ENCODE measurements around the gene ACSS1.

ACSS1 gene

DNA sequence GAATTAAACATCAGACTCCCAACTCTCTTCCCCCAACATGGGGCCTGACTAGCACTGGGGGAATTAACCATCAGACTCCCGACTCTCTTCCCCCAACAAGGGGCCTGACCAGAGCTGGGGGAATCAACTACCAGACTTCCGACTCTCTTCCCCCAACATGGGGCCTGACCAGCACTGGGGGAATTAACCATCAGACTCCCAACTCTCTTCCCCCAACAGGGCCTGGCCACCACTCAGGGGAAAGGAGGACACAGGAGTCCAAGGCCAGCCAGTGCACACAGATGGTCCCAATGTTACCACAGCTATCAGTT lies 95.8 kb downstream of the ACSS1 start:
- no CpG with 5 or more reads among the region's 2 CpGs for WGBS (ENCODE audit: insufficient coverage, insufficient read length)
- no peak overlapping the region for H3K27ac ChIP-seq (ENCODE audit: low read length)

GRCh38 chr20:24961384-24962181 lies 96.4 kb downstream of the ACSS1 start:
- DNase-seq (ENCODE audit: low read depth, low spot score): no peak
- WGBS (ENCODE audit: insufficient coverage, insufficient read length): no CpG with 5 or more reads among the region's 20 CpGs
- Histone ChIP-seq H3K9me3 (ENCODE audit: control insufficient read depth, insufficient read depth, low read length) (no peaks in the 10 kb centered on the region), H3K27me3 (ENCODE audit: control insufficient read depth, insufficient read depth, low read length) (no peaks in the 10 kb centered on the region), H3K4me3 (ENCODE audit: low read length) (no peak overlapping the region), H3K36me3 (ENCODE audit: control insufficient read depth, insufficient read depth, low read length) (peaks cover 22% of the 10 kb centered on the region), H3K27ac (ENCODE audit: low read length) (no peak overlapping the region), H3K4me1 (ENCODE audit: control insufficient read depth, insufficient read depth, low read length) (no peaks in the 10 kb centered on the region)

More for the DNA sequence above, 95.8 kb downstream of the ACSS1 start:
- H3K4me1 ChIP-seq (ENCODE audit: control insufficient read depth, insufficient read depth, low read length): no peaks in the 10 kb centered on the region
- no peaks in the 10 kb centered on the region for H3K9me3 ChIP-seq (ENCODE audit: control insufficient read depth, insufficient read depth, low read length)
- H3K36me3 ChIP-seq (ENCODE audit: control insufficient read depth, insufficient read depth, low read length): peaks cover 22% of the 10 kb centered on the region
- H3K27me3 ChIP-seq (ENCODE audit: control insufficient read depth, insufficient read depth, low read length): no peaks in the 10 kb centered on the region
- DNase-seq (ENCODE audit: low read depth, low spot score): no peak
- no peak overlapping the region for H3K4me3 ChIP-seq (ENCODE audit: low read length)

DNA sequence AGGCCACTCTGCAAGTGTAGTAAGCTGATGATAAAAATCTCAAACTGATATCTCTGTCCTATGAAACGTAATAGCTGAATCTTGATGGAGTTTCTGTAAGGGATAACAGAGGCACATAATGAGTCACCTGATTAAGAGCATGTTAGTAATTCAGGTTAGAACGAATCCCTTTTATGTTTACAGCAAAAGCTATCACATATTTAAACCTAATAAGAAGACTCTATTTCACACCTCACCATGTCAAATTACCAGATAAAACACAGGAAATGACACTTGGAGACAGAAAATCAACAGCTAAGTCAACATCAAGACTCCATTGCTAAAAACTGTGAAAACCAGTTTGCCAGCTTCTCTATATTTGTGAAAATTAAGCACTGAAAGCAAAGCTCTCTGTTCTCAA lies 97.1 kb downstream of the ACSS1 start:
- H3K4me1 ChIP-seq (ENCODE audit: control insufficient read depth, insufficient read depth, low read length): no peaks in the 10 kb centered on the region
- H3K4me3 ChIP-seq (ENCODE audit: low read length): no peak overlapping the region
- no peaks in the 10 kb centered on the region for H3K27me3 ChIP-seq (ENCODE audit: control insufficient read depth, insufficient read depth, low read length)
- WGBS (ENCODE audit: insufficient coverage, insufficient read length): no CpG with 5 or more reads among the region's 2 CpGs
- no peak for DNase-seq (ENCODE audit: low read depth, low spot score)
- no peak overlapping the region for H3K27ac ChIP-seq (ENCODE audit: low read length)
- no peaks in the 10 kb centered on the region for H3K9me3 ChIP-seq (ENCODE audit: control insufficient read depth, insufficient read depth, low read length)
- H3K36me3 ChIP-seq (ENCODE audit: control insufficient read depth, insufficient read depth, low read length): peaks cover 22% of the 10 kb centered on the region

- Histone ChIP-seq H3K4me3 (ENCODE audit: low read length) (no peak overlapping the region), H3K9me3 (ENCODE audit: control insufficient read depth, insufficient read depth, low read length) (no peaks in the 10 kb centered on the region), H3K27me3 (ENCODE audit: control insufficient read depth, insufficient read depth, low read length) (no peaks in the 10 kb centered on the region), H3K4me1 (ENCODE audit: control insufficient read depth, insufficient read depth, low read length) (no peaks in the 10 kb centered on the region), H3K27ac (ENCODE audit: low read length) (no peak overlapping the region), H3K36me3 (ENCODE audit: control insufficient read depth, insufficient read depth, low read length) (peaks cover 22% of the 10 kb centered on the region)
- WGBS (ENCODE audit: insufficient coverage, insufficient read length): no CpG with 5 or more reads among the region's 10 CpGs
- no peak for DNase-seq (ENCODE audit: low read depth, low spot score)
Observed at GRCh38 chr20:24960302-24960801, 97.6 kb downstream of the ACSS1 start.

GRCh38 chr20:24959591-24960301 lies 98.2 kb downstream of the ACSS1 start:
- no CpG with 5 or more reads among the region's 14 CpGs for WGBS (ENCODE audit: insufficient coverage, insufficient read length)
- H3K27ac ChIP-seq (ENCODE audit: low read length): no peak overlapping the region
- H3K36me3 ChIP-seq (ENCODE audit: control insufficient read depth, insufficient read depth, low read length): peaks cover 22% of the 10 kb centered on the region
- H3K9me3 ChIP-seq (ENCODE audit: control insufficient read depth, insufficient read depth, low read length): no peaks in the 10 kb centered on the region
- DNase-seq (ENCODE audit: low read depth, low spot score): no peak
- H3K4me1 ChIP-seq (ENCODE audit: control insufficient read depth, insufficient read depth, low read length): no peaks in the 10 kb centered on the region
- H3K4me3 ChIP-seq (ENCODE audit: low read length): no peak overlapping the region
- no peaks in the 10 kb centered on the region for H3K27me3 ChIP-seq (ENCODE audit: control insufficient read depth, insufficient read depth, low read length)

DNA sequence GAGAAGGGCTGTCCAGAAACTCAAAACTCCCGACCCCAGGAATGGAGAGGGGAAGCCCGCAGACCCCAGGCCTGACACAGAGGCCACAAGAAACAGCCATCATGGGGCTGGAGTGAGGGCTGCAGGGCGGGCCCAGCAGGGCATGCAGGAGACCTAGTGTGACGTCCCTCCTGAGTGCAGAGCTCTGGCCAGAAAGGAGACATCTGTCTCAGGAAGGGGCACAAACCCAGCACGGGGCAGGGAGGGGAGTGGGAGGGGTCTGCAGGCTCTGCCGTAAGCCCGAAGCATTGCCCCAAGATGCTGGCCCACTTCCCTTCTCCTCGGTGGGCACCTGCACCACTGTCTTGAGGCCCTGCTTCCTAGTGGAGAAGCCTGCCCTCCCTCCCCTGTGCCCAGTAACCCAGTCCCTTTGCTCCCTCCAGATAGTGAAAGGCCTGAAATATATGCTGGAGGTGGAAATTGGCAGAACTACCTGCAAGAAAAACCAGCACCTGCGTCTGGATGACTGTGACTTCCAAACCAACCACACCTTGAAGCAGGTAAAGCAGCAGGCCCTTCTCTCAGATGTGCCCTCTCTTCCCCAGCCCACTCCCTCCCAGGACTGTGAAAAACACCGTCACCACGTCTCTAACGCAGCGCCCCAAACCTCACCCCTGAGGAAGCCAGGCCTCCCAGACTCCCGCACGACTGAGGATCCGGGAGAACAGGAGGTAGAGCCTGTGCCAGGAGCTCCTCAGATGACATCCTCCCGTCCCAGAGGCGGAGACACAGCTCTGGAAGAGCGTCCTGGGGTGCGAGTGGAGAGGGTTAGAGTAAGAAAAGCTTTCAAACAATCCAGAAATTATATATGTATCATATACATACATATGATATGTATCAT lies 99.2 kb downstream of the ACSS1 start:
- no peaks in the 10 kb centered on the region for H3K9me3 ChIP-seq (ENCODE audit: control insufficient read depth, insufficient read depth, low read length)
- no peak overlapping the region for H3K4me3 ChIP-seq (ENCODE audit: low read length)

GRCh38 chr20:24957326-24958016 lies 100.5 kb downstream of the ACSS1 start:
- peaks cover 17% of the 10 kb centered on the region; the same call in 1 of the 2 replicates for H3K36me3 ChIP-seq (ENCODE audit: control insufficient read depth, insufficient read depth, low read length)
- DNase-seq (ENCODE audit: low read depth, low spot score): no peak
- no CpG with 5 or more reads among the region's 18 CpGs for WGBS (ENCODE audit: insufficient coverage, insufficient read length)

More for the DNA sequence above, 99.2 kb downstream of the ACSS1 start:
- WGBS (ENCODE audit: insufficient coverage, insufficient read length): no CpG with 5 or more reads among the region's 20 CpGs
- H3K27ac ChIP-seq (ENCODE audit: low read length): no peak overlapping the region
- H3K27me3 ChIP-seq (ENCODE audit: control insufficient read depth, insufficient read depth, low read length): no peaks in the 10 kb centered on the region
- peaks cover 21% of the 10 kb centered on the region for H3K36me3 ChIP-seq (ENCODE audit: control insufficient read depth, insufficient read depth, low read length)
- no peaks in the 10 kb centered on the region for H3K4me1 ChIP-seq (ENCODE audit: control insufficient read depth, insufficient read depth, low read length)
- DNase-seq (ENCODE audit: low read depth, low spot score): no peak

More at GRCh38 chr20:24957326-24958016, 100.5 kb downstream of the ACSS1 start:
- Histone ChIP-seq H3K27me3 (ENCODE audit: control insufficient read depth, insufficient read depth, low read length) (no peaks in the 10 kb centered on the region), H3K4me3 (ENCODE audit: low read length) (no peak overlapping the region), H3K4me1 (ENCODE audit: control insufficient read depth, insufficient read depth, low read length) (0 out of 2 replicates have a peak, but pooled peaks cover 1% of the 10 kb centered on the region), H3K27ac (ENCODE audit: low read length) (no peak overlapping the region), H3K9me3 (ENCODE audit: control insufficient read depth, insufficient read depth, low read length) (no peaks in the 10 kb centered on the region)

Measured in iPS DF 6.9 (cell line).